B cell (primary cell): Measurements from ENCODE around the gene VSIG10L2. TPM values are rescaled to one million over a fixed set of nuclear protein-coding genes. Genes with fewer than 3 reads are reported as not detected.

ENCODE experiments used
- ATAC-seq: fragments of 200-7000 bp; cut with Tn5 transposase; one replicate; pipeline ENCODE4 v1.10.0; 2021; ENCODE audit warnings: low read depth, mild to moderate bottlenecking, moderate number of reproducible peaks, moderate library complexity
- CTCF ChIA-PET: fragments of 350-600 bp; sonication (Branson Sonifier 250); formaldehyde crosslinking; loops from one replicate; lab custom pipeline; 2021; ENCODE audit warnings: antibody characterized with exemption, inconsistent platforms; lab: Charles Lee
- POLR2A ChIA-PET: fragments of 350-600 bp; sonication (Branson Sonifier 250); formaldehyde crosslinking; loops from one replicate; lab custom pipeline; 2021; ENCODE audit warnings: antibody characterized with exemption; lab: Charles Lee
- DNase-seq: peaks from one replicate; pipeline ENCODE4 v3.0.0; 2013
- H2AFZ ChIP-seq: 2 replicates; pipeline ENCODE4 v1.6.1; 2012; ENCODE audit warnings: mild to moderate bottlenecking, low read depth, low read length; ENCODE audit not compliant: insufficient read depth, poor library complexity, severe bottlenecking
- H3K27ac ChIP-seq, 2 donors: 1 replicate in 1 of 2; 2 replicates in 1 of 2; pipeline ENCODE4 v1.5.1; 2012 to 2013; ENCODE audit warnings: low read length in 2 of 2, mild to moderate bottlenecking in 2 of 2, moderate library complexity in 1 of 2
- H3K27me3 ChIP-seq, 4 experiments: fragments of 200-600 bp in 1 of 4; sonication (generic) in 1 of 4; replicated peaks in 1 of 4; 1 replicate in 2 of 4; 2 replicates in 2 of 4; pipeline versions ENCODE4 v1.6.1 to v1.7.0; 2013 to 2016; ENCODE audit warnings: low read length in 3 of 4, mild to moderate bottlenecking in 2 of 4, mixed read lengths in 1 of 4, moderate library complexity in 1 of 4; ENCODE audit not compliant: insufficient read depth in 4 of 4, control insufficient read depth in 3 of 4; ENCODE audit errors: control extremely low read depth in 1 of 4
- H3K36me3 ChIP-seq, 2 experiments: replicated peaks in 1 of 2; 1 replicate in 1 of 2; 2 replicates in 1 of 2; pipeline versions ENCODE4 v1.6.1 to v1.7.1; 2013; ENCODE audit warnings: low read length in 1 of 2; ENCODE audit not compliant: insufficient read depth in 2 of 2, control insufficient read depth in 1 of 2; ENCODE audit errors: control extremely low read depth in 1 of 2, extremely low read depth in 1 of 2
- H3K4me1 ChIP-seq, 2 donors: fragments of 200-600 bp in 1 of 2; sonication (generic) in 1 of 2; 1 replicate in 1 of 2; 2 replicates in 1 of 2; pipeline versions ENCODE4 v1.5.1 to v1.6.1; 2013 to 2017; ENCODE audit warnings: low read length in 2 of 2; ENCODE audit not compliant: control insufficient read depth in 2 of 2, insufficient read depth in 2 of 2
- H3K4me2 ChIP-seq: replicated peaks from 2 replicates; pipeline ENCODE3; 2012; ENCODE audit warnings: mild to moderate bottlenecking, low read depth, low read length; ENCODE audit not compliant: poor library complexity, severe bottlenecking
- H3K4me3 ChIP-seq, 5 experiments: fragments of 200-600 bp in 1 of 5; sonication (generic) in 1 of 5; 1 replicate in 3 of 5; 2 replicates in 2 of 5; pipeline versions ENCODE4 v1.5.1 to v1.7.0; 2011 to 2016; ENCODE audit warnings: low read length in 4 of 5, mild to moderate bottlenecking in 4 of 5, low read depth in 2 of 5, control low read depth in 1 of 5, moderate library complexity in 1 of 5; ENCODE audit not compliant: insufficient read depth in 1 of 5; ENCODE audit errors: control extremely low read depth in 1 of 5, extremely low read depth in 1 of 5
- H3K79me2 ChIP-seq: fragments of 200-600 bp; sonication (generic); one replicate; pipeline ENCODE4 v1.6.0; 2016; ENCODE audit warnings: low read length; ENCODE audit not compliant: control insufficient read depth, insufficient read depth
- H3K9ac ChIP-seq: fragments of 200-600 bp; sonication (generic); 2 replicates; pipeline ENCODE4 v1.6.1; 2017; ENCODE audit warnings: mild to moderate bottlenecking, low read length, moderate library complexity
- H3K9me3 ChIP-seq, 3 donors: one replicate each; pipeline versions ENCODE4 v1.6.1 to v1.7.1; 2013; ENCODE audit warnings: low read length in 2 of 3; ENCODE audit not compliant: control insufficient read depth in 2 of 3, insufficient read depth in 1 of 3; ENCODE audit errors: control extremely low read depth in 1 of 3
- H4K20me1 ChIP-seq: 2 replicates; pipeline ENCODE4 v1.6.0; 2012; ENCODE audit warnings: mild to moderate bottlenecking, low read length; ENCODE audit not compliant: insufficient read depth, control insufficient read depth, poor library complexity, severe bottlenecking
- H3K27ac Mint-ChIP-seq: one replicate; pipeline ENCODE4 v1.8.0; 2021; ENCODE audit warnings: mixed read lengths
- H3K27me3 Mint-ChIP-seq: one replicate; pipeline ENCODE4 v1.8.0; 2021; ENCODE audit warnings: mixed read lengths
- H3K4me1 Mint-ChIP-seq: one replicate; pipeline ENCODE4 v1.8.0; 2021; ENCODE audit warnings: mixed read lengths
- H3K4me3 Mint-ChIP-seq: one replicate; pipeline ENCODE4 v1.8.0; 2021; ENCODE audit warnings: mixed read lengths
- H3K9me3 Mint-ChIP-seq: one replicate; pipeline ENCODE4 v1.8.0; 2022; ENCODE audit warnings: mixed read lengths; ENCODE audit not compliant: insufficient read depth
- EZH2 ChIP-seq: IDR thresholded peaks from 2 replicates; pipeline ENCODE4 v1.6.1; 2012; ENCODE audit warnings: borderline replicate concordance, low read depth, mild to moderate bottlenecking, moderate library complexity, low read length; ENCODE audit not compliant: insufficient read depth, poor library complexity, severe bottlenecking
- WGBS: methylation state at CpG from one replicate; pipeline ENCODE4 v1.1.5; 2013; ENCODE audit warnings: missing lambda C conversion rate; ENCODE audit not compliant: insufficient coverage; 5-methylcytosine and 5-hydroxymethylcytosine counted together
- intact Hi-C: fragments of 100-400 bp; cut with micrococcal nuclease; formaldehyde crosslinking; loops from one replicate; pipeline ENCODE4 v1.10.0; 2022
- polyA minus RNA-seq: library from RNA; depleted of rRNA, polyadenylated mRNA; stranded (reverse); fragments of >200 nt; gene quantifications from 2 replicates; pipeline ENCODE4 v1.2.3, GENCODE V29; 2012
- polyA plus RNA-seq: library from polyadenylated mRNA; depleted of rRNA; stranded (reverse); fragments of >200 nt; gene quantifications from 2 replicates; pipeline ENCODE4 v1.2.3, GENCODE V29; 2012
- total RNA-seq, 2 donors: library from RNA; stranded (reverse); fragments of 120-200 nt in 1 of 2; gene quantifications; 1 replicate in 1 of 2; 2 replicates in 1 of 2; pipeline versions ENCODE4 v1.2.3 to v1.2.4, GENCODE V29; 2013 to 2022
- TF ChIP-seq, protein P1 (sequence below): fragments of 200-600 bp; IDR thresholded peaks from one replicate; pipeline ENCODE4 v1.8.0; 2022; ENCODE audit warnings: antibody characterized with exemption, mild to moderate bottlenecking

Gene VSIG10L2
- total RNA-seq (not detected in 2 replicates), polyA plus RNA-seq (not detected in 2 replicates), polyA minus RNA-seq (not detected in 2 replicates)
- total RNA-seq (2013): not detected

DNA sequence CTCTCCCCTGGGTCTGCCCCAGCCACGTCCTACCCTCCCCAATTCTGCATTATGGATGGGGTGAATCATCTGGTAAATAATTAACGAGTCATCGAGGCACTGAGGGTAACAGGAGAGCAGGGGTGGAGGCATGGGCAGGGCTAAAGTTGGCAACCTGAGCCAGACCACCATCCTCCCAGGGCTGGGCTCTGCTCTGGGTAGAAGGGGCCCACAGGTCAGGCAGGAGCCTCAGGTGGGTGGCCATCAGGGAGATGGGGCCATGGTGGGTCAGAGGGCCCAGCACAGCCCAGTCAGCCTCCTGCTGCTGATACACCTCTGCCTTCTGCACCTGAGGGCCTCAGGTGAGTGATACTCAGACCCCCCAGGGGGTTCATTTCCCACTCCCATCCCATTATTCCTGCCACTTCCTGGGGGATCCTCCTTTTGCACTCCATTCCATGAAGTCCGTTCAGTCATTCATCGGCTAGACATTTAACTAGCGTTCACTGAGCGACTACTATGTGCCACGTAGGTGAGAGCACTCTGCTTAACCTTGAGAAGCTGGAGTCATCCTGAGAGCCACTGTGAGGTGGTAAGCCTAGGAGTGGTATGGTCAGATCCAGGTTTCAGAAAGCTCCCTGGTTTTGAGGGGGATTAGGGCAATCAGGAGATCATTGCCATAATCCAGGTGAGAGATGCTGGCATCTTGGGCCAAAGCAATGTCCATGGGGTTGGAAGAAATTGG is at the start of gene VSIG10L2:
VSIG10L2 (plus strand) TSS at position 248 of the 724 bp plus-strand sequence; CDS start at position 260, 12 bp downstream.
- Histone ChIP-seq H3K4me1 (no peaks in the 10 kb centered on the region), H3K4me2 (no peak within 1 kb of the TSS), H3K79me2 (no peaks in the 10 kb centered on the region), H3K9me3 (no peaks in the 10 kb centered on the region), H3K9ac (no peak within 1 kb of the TSS), H4K20me1 (no peaks in the 10 kb centered on the region), H3K27me3 (peaks cover 0 to 4% (median 0%) of the 10 kb centered on the region in 4 experiments), H3K27ac (no peak within 1 kb of the TSS), H3K36me3 (no peaks in the 10 kb centered on the region), H2AFZ (no peak within 1 kb of the TSS), H3K4me3 (no peak within 1 kb of the TSS)
- CTCF ChIA-PET: interaction anchor here (1.4 kb wide), 1 partner anchor 248 kb away, joined by 4 read pairs; no protein-coding TSS in a partner anchor
- ATAC-seq (no peak), DNase-seq (no peak)
- H3K4me1 Mint-ChIP-seq: no peaks in the 10 kb centered on the region
- peaks cover 4% of the 10 kb centered on the region for H3K27me3 Mint-ChIP-seq
- 89% methylated on average over 7 of the region's 8 CpGs for WGBS
- no peak for TF ChIP-seq EZH2
- TF ChIP-seq, protein P1, sequence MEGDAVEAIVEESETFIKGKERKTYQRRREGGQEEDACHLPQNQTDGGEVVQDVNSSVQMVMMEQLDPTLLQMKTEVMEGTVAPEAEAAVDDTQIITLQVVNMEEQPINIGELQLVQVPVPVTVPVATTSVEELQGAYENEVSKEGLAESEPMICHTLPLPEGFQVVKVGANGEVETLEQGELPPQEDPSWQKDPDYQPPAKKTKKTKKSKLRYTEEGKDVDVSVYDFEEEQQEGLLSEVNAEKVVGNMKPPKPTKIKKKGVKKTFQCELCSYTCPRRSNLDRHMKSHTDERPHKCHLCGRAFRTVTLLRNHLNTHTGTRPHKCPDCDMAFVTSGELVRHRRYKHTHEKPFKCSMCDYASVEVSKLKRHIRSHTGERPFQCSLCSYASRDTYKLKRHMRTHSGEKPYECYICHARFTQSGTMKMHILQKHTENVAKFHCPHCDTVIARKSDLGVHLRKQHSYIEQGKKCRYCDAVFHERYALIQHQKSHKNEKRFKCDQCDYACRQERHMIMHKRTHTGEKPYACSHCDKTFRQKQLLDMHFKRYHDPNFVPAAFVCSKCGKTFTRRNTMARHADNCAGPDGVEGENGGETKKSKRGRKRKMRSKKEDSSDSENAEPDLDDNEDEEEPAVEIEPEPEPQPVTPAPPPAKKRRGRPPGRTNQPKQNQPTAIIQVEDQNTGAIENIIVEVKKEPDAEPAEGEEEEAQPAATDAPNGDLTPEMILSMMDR: no peak
- POLR2A ChIA-PET: no interaction called here
- intact Hi-C loops: no loop called here
- no peak within 1 kb of the TSS for H3K4me3 Mint-ChIP-seq
- no peak within 1 kb of the TSS for H3K27ac Mint-ChIP-seq
- no peaks in the 10 kb centered on the region for H3K9me3 Mint-ChIP-seq

GRCh38 chr11:125901872-125902271 is 44.0 kb upstream of the VSIG10L2 start:
- Histone ChIP-seq H3K4me1 (peaks cover 23 to 26% of the 10 kb centered on the region in 2 donors), H3K36me3 (peaks cover 4 to 14% of the 10 kb centered on the region in 2 experiments), H3K4me2 (peak overlapping the region; percentile 83), H3K27ac (no peak overlapping the region), H3K79me2 (peaks cover 32% of the 10 kb centered on the region), H3K9me3 (peaks cover 0 to 7% (median 3%) of the 10 kb centered on the region in 3 donors), H3K27me3 (peaks cover 0 to 25% (median 18%) of the 10 kb centered on the region in 4 experiments), H3K9ac (no peak overlapping the region), H3K4me3 (no peak overlapping the region), H2AFZ (no peak overlapping the region), H4K20me1 (peaks cover 7% of the 10 kb centered on the region)
- DNase-seq: no peak
- Mint-ChIP-seq H3K9me3 (no peaks in the 10 kb centered on the region), H3K27ac (no peak overlapping the region), H3K27me3 (peaks cover 24% of the 10 kb centered on the region), H3K4me1 (peaks cover 24% of the 10 kb centered on the region), H3K4me3 (peak overlapping the region; percentile 76)
- intact Hi-C loops: loop anchor here (2.0 to 5.0 kb wide), 2 partner anchors 309 to 950 kb away; partner anchors contain the start of genes CCDC15, FAM118B and RPUSD4
- 100% methylated on average over 3 of the region's 6 CpGs for whole genome bisulfite sequencing
- ATAC-seq: no peak
- TF ChIP-seq, protein P1: no peak
- TF ChIP-seq EZH2: no peak
- CTCF ChIA-PET: no interaction called here
- POLR2A ChIA-PET: interaction anchor here (0.7 kb wide), 1 partner anchor 299 kb away, joined by 8 read pairs; no protein-coding TSS in a partner anchor
